ENCODE measurements around the gene PTGIR.
A peak's percentile ranks its signal among the peaks of the same experiment; 100 is the strongest.

Gene PTGIR

GRCh38 chr19:46599716-46600373 lies 25.0 kb downstream of the PTGIR start:
- no peak for DNase-seq

GRCh38 chr19:46598372-46598917 lies 26.4 kb downstream of the PTGIR start:
- no peak for DNase-seq

GRCh38 chr19:46596008-46596407 lies 28.9 kb downstream of the PTGIR start:
- DNase-seq = no peak

- DNase-seq = no peak
Observed at GRCh38 chr19:46591870-46592269, 33.0 kb downstream of the PTGIR start.

GRCh38 chr19:46591254-46591653 lies 33.6 kb downstream of the PTGIR start:
- DNase-seq = no peak

- DNase-seq = no peak
Observed at GRCh38 chr19:46587861-46588260, 37.0 kb downstream of the PTGIR start.

- no peak for DNase-seq
Observed at GRCh38 chr19:46586294-46586693, 38.6 kb downstream of the PTGIR start.

- no peak for DNase-seq
Observed at GRCh38 chr19:46585539-46585938, 39.4 kb downstream of the PTGIR start.

- no peak for DNase-seq
Observed at GRCh38 chr19:46580247-46580646, 44.6 kb downstream of the PTGIR start.

- DNase-seq = no peak
Observed at GRCh38 chr19:46579361-46579879, 45.5 kb downstream of the PTGIR start.

- no peak for DNase-seq
Observed at GRCh38 chr19:46578450-46578849, 46.4 kb downstream of the PTGIR start.

GRCh38 chr19:46574533-46574932 lies 50.4 kb downstream of the PTGIR start:
- DNase-seq = peak; percentile 23

- DNase-seq = no peak
Observed at GRCh38 chr19:46573679-46574498, 51.0 kb downstream of the PTGIR start.

GRCh38 chr19:46571495-46571894 lies 53.4 kb downstream of the PTGIR start:
- no peak for DNase-seq

All from CD4-positive, alpha-beta T cell treated with Interleukin-15 for 1 hour (primary cell).